ENCODE measurements around the gene SPTBN1.

Gene SPTBN1

DNA sequence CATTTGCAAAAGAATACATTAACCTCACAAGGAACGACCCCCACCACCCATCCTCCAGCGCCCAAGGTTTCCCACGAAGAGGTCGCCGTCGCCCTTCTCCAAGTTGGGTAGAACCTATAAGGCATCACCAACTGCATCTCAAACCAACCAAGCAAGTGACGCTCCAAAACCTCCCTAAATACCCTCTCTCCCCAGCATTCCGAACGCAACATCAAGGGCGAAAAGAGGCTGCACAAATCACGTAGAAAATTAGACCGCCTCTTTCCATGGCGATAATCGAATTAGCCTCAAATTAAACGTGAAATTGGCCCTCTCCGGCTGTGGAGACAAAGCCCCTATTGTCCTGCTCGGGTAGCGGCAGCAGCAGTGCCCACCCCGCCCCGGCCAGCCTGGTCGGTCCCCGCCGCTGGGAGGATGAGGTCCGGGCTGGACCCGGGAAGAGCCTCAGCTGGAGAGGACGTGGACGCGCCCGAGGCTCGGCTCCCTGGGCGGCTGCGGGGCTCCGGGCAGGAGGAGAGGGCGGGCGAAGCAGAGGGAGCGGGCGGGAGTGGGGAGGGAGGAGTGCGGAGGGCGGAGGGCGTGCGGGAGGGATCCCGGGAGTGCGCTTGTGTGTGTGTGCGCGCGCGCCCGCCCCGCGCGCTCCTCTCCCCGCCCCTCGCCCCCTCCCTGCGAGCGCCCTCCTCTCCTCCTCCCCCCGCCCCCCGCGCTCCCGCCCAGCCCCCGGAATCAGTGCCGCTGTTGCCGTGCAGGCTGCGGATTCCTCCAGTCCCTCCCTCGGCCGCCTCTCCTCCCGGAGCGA is at the start of gene SPTBN1:
Gene SPTBN1, plus strand, starts transcription at position 765 of the 799 bp plus-strand sequence. CDS start 70,092 bp downstream, outside the sequence.
- DNase-seq: no peak

DNA sequence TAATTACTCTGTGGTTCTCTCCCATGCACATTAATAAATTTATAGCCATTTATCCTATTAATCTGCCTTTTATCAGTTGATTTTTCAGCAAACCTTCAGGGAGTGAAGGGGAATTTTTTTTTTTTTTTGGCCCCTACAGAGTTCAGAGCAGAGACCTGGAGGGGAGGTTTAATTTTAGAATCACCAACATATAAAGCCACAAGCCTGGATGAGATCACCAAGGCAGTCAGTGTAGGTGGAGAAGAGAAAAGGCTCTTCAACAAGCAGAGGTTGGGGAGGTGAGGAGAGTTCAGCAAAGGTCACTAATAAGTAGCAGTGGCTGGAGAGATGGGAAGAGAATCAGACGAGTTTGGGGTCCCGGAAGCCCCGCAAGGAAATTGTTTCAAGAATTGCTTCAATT is 48.4 kb upstream of the SPTBN1 start:
- no peak for DNase-seq

DNA sequence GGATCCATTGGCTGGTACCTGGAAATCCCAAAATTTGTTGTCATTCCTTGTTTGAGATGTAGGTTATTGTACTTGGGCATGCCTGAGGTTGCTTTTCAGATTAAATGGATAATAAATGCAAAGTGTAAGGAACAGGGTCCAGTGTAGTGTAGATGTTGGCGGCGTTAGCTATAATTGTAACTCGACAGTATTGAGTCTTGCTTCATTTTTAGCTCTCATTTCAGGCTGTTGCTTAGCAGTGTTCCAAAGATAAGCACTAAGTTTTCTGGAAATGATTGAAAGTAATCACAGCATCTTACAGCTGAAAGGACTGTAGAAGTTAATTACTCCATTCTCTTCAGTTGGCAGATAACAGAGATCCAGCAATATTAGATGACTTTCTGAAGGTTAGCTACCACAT is 47.8 kb upstream of the SPTBN1 start:
- DNase-seq: no peak

DNA sequence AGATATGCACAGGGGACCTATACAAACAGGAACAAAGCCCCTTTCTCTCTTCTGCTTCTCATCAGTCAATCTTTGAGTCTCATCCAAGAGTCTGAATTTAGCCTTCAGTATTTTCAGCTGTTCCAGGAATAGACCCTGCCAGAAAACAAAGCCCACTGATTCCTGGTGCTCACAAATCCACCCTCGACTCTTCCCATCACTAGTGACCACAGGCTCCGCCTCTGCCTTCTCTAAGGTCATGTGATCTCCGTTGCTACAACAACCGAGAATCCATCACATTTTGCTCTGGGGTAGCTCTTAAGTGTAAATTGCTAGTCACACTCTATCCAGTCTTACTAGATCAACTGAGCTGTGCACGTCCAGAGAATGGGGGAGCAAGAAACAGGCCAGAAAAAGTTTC is 46.4 kb upstream of the SPTBN1 start:
- DNase-seq: no peak

DNA sequence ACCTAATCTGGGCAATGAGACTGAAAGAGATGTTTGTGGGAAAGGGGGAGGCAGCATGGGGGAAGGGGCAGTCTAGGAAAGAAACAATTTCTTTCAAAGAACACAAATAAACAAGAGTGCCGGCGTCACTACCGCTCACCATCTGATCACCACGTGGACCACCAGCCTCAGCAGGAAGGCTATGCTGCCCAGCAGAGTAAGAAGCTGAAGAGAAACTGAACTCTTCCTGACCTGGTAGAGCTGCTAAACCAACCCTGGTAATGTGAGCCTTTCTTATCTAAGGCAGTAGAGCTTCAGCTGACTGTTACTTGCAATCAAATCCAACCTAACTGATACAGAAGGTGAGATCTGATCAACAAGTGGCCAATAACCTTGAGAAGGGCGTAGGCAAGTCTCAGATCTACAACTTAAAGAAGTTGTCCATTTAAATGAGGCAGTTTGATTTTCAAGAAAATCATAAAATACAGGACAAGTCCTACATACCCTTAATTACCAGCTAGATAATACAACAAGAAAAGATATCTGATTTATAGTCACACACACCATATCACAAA is 44.2 kb upstream of the SPTBN1 start:
- DNase-seq: no peak

DNA sequence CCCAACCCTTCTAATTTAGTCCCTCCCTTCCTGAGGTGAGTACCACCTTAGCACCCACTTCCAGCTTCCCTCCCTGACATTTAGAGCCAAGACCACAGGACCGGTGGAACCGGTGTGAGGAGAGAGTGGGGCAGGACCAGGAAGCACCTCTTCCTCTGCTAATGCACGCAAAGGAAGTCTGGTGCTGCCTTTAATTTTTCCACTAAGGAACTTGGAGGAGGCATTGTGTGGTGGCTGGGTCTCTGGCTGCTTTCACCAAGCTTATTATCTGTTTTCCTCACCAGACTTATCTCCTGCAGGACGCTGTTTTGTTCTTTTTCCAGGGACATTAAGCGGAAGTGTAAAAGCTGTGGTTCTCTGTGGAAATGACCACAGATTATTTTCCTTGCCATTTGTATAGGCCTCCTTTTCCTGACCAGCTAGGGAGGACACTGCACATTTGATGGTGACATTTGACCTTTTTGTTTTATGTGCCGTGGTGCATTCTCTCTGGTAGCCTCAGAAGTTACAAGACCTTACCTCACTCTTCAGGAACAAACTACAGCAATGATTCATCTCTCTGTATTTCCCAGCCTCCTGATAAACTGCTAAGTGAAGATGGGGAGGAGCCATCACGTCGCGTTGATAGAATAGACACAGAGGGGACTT is 39.8 kb upstream of the SPTBN1 start:
- DNase-seq: no peak

DNA sequence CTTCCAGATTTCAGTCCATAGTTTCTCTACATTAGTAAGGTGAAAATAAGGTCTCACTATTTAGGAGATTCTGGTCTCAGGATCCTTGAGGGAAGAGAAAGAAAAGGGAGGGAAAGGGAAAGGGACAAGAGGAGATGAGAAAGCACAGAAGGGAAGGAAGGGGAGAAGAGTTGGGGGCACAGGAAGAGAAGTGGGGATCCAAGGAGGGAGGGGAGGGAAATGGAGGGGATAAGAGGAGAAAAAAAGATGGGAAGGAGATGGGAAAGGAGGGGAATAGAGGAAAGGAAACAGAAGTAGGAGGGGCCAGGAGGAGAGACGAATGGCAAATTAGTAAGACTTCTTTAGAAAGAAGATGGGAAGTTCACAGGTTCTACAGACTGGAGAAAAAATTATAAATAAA is 39.2 kb upstream of the SPTBN1 start:
- DNase-seq: no peak

DNA sequence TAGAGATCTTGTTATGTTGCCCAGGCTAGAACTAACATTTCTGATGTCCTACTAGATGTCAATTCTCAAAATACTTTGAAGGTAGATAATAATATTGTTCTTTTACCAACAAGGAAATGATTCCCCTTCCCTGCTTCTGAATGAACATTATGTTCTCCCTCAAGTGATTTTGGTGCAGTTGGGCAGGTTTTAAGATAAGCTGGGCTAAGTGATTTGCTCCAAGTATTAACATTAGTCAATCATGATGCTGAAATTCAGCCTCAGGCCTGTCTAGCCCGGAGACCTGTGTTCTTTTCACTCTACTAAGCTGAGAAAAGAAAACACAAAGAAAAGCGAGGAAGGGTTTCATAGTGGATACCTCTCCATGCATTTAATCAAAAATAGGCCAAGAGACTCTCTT is 38.5 kb upstream of the SPTBN1 start:
- DNase-seq: no peak

DNA sequence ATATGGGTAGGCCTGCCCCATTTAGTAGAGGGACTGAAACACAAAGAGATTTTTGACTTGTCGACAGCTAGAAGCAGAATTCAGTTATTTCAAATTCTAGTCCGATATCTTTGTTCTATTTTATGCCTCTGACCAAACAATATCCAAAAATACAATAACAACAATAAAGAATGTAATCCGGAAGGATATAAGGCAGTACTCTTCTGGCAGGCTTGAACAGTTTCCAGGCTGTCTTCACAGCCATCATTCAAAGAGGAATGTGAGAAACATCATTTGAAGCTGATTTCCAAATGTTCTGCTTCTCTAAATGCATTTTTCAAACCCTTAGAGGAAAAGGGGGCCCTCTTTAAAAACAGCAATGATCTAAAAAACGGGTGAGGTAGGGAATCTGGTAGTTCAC is 36.7 kb upstream of the SPTBN1 start:
- DNase-seq: no peak

DNA sequence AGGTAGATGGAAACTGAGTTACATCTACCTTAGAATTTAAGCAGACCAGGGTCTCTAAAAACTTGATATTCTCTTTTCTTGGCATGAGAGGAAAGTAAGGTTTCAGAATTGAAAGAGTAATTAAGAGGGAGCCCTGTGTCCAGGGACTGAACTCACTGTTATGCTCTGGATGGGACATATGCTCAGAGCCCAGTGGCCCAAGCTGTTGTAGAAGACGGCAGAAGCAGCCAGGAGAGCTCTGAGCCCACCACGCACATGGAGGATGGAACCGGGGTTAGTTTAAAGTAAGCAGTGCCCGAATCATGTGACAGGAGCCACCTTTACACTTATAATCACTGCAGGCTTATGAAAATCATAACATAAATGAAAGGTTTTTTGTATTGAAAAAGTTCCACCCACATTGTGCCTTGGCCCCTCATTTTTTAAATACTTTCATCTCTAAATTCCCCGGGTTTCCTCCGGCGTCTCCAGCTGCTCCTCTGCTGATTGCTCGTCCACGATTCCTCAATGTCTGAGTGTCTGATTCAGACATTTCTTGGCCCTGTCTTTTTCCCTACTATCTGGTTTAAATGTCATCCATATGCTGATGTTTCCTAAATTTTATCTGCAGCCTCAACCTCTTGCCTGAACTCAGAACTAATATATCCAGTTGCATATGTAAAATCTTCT is 36.1 kb upstream of the SPTBN1 start:
- no peak for DNase-seq

DNA sequence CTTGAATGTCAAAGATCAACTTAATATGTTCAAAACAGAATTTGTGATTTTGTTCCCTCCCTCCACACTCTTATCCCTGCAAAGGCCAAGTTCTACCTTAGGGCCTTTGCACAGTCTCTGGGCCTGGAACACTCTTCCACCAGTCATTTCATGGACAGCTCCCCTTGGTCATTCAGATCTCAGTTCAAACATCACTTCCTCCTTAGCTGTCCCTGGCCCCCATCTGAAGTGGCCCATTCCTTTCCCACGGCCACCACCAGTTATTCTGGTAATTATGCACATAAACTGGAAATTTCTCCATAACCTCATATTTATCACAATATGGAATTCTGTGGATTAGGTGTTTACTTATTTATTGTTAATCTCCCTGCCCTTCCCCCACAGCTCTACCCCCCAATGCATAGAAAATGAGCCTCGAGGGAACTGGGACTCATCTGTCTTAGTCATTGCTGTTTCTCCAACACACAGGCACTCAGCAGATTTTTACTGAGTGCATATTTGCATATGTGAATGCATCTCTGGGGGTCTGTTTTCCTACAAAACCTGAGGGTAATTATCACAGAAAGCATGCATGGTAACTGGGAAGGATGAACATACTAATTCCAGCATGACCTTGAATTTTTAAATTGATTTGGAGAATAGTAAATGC is 35.5 kb upstream of the SPTBN1 start:
- DNase-seq: no peak

DNA sequence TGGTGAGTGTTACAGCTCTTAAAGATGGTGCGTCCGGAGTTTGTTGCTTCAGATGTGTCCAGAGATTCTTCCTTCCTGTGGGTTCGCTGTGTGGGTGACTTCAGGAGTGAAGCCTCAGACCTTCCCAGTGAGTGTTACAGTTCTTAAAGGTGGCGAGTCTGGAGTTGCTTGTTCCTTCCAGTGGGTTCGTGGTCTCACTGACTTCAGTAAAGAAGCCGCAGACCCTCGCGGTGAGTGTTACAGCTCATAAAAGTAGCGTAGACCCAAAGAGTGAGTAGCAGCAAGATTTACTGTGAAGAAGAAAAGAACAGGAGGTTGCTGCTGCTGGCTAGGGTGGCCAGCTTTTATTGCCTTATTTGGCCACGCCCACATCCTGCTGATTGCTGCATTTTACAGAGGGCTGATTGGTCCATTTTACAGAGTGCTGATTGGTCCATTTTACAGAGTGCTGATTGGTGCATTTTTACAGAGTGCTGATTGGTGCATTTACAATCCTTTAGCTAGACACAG is 34.0 kb upstream of the SPTBN1 start:
- DNase-seq: peak; percentile 7

DNA sequence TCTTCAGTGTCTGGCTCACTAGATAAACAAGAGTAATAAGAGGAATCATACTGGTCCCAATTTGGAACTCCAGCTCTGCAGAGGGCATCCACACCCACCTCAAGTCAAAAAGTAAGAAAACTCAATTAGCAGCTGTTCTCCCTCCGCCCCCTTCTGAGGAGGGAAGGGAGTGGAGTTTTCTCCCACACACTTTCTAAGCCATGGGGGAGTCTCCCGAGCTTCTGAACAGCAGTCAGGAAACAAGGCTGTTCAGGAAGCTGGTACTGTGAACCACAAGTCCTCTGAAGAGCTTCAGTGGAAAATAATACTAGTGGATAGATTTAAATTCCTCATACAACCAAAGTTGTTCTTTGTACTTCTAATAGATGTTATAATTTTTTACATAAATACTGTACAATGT is 32.9 kb upstream of the SPTBN1 start:
- DNase-seq: no peak

DNA sequence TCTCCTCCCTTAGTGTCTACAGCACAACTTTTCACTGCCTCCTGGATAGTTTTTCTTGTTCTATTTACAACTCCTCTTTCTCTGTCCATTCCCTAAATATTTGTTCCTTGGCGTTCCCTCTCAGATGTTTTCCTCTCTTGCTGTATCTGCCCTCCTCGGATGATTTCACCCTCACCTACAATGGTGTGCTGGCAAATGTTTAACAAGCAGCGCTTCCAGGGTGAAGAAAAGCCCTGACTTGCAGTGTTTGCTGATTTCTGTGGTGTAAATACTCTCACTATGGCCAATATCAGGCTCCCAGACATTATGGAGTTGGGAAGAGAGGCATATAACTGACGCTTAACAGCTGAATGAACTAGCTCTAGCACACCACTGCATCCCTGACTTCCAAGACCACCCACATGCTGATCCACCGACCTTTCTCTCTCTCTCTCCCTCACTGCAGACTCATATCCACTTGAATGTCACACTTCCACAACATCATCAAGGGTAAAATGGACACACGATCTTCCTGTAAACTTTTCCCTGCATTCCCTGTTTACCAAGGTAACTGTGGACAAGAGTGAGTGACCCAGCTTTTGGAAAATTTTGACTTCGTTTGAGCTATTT is 31.5 kb upstream of the SPTBN1 start:
- DNase-seq: no peak

DNA sequence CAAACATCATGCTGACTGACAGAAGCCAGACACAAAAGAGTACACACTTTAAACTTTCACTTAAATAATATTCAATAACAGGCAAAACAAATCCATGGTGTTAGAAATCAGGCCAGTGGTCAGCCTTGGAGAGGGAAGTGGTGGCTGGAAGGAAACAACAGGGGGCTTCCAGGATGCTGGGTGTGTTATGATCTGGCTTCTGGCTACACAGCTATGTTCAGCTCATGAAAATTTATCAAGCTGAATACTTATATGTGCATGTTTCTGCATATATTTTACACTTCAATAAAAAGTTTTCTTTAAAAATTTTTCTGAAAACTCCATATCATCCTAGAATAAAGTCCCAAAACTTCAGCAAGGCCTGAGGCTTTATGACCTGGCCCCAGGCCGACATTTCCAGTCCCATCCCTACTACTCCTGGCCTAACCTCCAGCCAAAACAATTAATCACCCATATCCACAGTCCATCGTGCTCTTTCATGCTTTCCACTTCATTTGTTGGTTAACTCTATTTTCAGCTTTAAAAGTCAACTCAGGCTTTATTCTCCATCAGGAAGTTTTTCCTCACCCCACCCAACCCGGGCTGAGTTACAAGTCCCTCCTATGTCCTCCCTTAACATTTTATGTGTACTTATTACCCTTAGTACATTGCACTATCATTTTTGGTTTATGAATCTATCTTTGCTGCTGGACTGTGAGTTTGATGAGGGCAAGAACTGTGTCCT is 27.9 kb upstream of the SPTBN1 start:
- DNase-seq: no peak

DNA sequence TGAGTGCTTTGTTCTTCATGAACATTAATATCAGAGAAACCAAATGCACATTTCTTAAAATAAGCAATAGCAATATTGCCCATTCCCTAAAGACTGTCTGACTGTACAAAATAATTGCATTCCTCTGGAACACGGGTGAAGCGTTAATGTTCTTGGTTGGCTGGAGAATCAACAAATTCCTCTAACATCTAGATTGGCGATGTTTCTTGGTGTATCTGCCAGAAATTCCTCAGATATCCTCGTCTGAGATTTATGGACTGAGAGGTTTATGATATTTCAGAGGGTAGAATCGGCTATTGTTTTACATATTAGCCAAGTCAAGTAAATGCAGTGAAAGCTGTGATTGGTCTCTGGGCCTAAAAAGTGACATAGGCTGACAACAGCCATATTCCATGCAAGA is 27.1 kb upstream of the SPTBN1 start:
- no peak for DNase-seq

DNA sequence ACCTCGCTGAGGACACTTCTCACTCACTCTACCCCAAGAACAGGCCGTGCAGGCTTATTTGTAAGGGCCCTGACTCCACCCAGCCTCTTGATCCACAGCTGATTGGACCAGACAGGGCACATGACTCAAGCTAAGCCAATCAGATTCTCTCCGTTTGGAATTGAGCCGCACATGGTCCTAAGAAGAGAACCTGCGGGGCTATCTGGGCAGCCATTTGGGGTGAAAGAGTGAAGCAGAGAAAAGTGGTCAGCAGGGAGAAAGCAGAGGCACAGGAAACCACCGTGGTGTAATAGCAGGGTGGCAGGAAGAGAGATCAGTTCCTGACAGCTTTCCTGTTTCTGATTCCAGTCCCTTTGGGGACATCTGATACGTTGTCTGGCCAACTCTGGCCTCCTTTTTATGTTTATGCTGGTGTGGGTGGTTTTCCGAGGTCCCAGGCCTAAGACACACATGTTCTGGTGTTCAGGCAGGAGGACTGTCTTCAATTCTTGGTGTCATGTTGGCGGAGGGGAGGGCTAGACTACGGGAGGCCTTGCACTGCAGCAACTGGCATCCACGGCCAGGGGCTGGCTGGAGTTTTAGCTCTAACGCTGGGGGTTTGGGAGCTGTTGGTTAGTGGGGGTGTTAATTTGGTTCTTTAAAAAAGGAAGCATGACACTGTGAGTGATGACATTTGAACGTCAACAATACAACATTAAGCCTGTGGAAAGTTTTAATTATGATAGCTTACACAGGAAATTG is 26.1 kb upstream of the SPTBN1 start:
- no peak for DNase-seq

DNA sequence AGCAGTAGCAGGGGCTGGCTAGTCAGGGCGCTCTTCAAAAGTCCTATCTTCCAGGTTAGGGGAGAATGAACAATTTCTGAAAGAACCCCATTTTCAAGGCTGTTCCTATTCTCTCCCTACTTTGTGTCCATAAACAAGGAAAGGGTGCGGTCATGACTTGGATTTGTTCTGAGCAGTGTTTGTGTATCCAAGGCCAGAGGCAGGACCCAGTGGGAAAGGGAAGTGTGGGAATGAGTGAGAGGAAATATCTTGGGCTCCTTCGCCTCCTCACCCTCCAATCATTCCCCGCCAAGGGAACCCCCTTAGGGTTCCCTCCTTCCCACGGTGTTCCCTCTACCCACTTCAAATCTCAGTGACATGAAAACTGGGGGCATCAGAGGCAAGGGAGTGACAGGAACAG is 25.5 kb upstream of the SPTBN1 start:
- no peak for DNase-seq

DNA sequence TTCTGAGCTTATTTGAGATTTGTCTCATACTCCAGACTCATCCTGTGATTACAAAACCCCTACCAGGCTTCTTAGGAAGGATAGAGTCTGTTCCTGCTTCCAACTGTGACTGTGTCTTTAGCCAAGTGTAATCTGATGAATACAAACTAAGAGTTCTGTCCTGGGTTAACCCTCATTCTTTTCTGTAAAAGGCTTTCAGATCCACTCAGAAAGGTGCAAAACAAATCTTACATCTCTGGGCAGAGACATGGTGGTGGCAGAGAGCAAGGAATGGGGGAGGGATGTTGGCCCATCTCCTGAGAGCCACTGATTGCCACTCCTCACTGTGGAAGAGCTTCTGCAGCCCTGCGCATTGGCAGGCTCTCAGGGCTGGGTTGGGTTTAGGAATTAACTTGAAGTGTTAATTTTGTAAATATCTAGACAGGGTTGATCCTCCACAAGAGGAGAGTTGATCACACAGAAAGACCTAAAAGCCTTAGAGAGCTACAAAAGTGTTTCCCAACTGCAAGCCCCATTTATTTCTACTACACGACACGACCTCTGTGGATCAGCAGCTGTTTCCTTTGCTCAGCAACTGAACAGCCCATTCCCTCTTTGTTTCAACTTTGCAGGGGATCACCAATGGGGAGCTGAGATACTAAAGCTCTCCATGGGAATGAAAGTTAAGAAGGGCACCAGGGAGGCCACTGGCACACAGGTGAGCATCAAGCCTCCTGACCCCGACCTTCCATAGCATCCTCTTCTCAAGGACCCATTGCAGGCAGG is 23.7 kb upstream of the SPTBN1 start:
- DNase-seq: no peak

DNA sequence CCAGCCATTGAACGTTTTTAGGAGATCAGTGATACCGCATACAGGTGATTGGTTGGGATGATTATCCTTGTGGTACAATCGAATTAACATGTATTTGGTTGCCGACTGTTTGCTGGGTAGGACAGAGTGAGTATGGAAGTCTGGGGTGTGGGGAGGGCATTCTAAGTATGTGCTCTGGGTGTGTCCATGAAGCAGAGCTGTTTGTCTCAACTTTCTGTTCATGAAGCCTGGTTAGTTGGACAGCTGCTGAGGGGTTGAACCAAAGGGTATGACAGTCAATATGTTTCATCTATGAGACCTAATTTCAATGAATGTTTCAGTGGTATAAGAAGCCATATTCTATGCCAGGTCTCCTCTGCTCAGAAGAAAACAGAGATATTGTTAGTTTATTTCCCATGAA is 21.9 kb upstream of the SPTBN1 start:
- no peak for DNase-seq

All from activated CD4-positive, alpha-beta T cell treated with anti-CD3 and anti-CD28 coated beads, Interleukin-2, amount 50 U/mL, for 1 hour (primary cell).